Fibroblast of skin of right quadriceps (primary cell): ENCODE data around the gene DENND1A.

Experiments
- DNase-seq: peaks from one replicate; pipeline ENCODE4 v3.0.0-alpha.2; 2013

The DENND1A gene

DNA sequence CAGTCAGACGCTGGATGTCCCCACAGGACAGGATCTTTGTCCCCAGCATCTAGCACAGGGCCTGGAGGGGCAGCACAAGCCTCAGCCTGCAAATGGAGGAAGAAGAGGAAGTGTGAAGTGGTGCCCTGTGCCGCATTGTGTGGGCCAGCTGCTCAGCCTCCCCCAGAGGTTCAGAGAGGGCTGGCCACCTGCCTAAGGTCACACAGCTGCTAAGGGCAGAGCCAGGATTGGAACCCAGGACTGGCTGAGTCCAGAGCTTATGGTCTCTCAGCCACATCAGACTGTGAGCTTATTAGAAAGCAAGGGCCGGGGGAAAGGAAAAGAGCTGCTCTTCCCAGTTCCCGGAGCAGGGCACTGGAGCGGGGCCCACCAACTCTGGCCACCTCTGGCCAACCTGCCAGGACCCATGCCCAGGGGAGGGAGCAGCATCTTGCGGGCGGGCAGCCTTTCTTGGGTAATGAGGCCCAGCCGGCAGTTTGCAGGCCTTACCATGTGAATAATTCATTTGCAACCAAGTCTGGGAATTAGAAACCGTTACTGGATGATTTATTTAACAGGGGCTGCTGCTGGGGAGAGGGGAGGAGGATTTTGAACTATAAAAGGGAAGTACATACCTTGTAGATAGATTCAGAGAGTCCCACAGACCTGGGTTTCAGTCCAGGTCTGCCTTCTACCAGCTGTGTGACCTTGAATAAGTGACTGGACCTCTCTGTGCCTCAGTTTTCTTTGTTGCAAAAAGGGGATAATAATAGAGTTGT, 585.6 kb downstream of the DENND1A start:
- no peak for DNase-seq

DNA sequence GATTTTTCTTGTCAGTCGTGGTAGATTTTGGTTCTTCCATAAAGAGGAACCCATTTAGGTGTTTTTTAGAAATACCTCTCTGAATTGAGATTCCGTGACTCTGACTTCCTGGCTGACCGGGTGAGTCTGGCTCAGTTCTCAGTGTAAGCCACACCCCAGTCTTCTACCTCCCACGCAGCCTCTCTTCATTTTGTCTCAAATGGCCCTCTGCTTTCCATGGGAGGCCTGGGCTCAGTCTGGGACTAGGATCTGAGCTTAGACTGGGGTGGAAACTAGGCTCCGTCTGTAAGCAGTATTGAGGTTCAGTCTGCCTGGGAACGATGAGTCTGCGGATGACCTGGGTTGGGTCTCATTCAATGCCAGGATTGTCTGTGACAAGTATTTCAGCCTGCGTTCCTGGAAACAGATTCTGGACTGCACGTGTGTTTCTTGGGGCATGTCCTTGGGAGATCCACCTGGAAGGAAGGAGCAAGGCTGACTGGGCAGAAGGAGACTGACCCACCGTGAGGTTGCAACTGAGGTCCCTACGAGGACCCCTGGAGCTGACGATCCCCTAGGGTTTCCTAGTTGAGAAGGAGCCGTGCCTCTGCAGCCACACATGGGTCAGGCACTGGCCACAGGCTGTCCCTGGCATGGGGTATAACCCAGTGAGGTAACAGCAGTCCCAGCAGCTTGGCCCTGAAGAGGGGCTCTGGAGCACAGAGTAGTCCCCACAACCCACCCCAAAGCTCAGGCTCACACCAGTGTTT, 586.3 kb downstream of the DENND1A start:
- no peak for DNase-seq

DNA sequence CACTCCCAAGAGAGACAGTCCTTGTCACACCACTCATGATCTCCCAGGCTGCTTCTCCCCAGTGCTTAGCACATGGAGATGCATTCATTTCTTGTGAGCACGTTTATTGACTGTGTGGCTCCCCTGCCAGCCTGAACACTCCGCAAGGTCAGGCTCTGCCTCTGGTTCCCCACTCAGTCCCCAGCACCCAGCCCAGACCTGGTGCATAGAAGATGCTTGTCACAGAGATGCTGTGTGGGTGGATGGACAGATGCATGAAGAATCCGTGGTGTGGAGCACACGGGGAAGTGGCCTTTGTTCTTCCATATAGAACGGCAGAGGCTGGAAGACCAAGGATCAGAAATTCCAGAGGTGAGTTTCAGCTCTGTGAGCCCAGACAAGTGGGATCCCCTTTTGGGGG, 587.7 kb downstream of the DENND1A start:
- no peak for DNase-seq

DNA sequence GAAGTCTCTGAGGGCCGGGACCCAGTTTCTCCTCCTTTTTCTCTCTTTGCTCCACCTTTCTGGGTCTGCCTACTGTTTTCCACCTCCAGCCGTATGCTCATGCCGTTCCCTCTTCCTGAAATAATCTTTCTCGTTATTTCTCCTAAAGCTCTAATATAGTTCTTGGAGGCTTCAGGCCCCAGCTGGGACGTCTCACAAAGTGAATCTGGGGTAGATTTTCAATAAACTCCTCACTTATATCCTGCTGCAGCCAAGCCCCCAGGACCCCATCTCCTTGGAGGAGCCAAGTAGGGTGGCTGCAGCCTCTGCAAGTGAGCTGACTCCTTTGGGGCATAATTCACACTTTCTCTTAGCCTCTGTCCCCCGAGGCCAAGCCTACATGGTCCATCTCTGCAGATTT, 588.1 kb downstream of the DENND1A start:
- DNase-seq = no peak

DNA sequence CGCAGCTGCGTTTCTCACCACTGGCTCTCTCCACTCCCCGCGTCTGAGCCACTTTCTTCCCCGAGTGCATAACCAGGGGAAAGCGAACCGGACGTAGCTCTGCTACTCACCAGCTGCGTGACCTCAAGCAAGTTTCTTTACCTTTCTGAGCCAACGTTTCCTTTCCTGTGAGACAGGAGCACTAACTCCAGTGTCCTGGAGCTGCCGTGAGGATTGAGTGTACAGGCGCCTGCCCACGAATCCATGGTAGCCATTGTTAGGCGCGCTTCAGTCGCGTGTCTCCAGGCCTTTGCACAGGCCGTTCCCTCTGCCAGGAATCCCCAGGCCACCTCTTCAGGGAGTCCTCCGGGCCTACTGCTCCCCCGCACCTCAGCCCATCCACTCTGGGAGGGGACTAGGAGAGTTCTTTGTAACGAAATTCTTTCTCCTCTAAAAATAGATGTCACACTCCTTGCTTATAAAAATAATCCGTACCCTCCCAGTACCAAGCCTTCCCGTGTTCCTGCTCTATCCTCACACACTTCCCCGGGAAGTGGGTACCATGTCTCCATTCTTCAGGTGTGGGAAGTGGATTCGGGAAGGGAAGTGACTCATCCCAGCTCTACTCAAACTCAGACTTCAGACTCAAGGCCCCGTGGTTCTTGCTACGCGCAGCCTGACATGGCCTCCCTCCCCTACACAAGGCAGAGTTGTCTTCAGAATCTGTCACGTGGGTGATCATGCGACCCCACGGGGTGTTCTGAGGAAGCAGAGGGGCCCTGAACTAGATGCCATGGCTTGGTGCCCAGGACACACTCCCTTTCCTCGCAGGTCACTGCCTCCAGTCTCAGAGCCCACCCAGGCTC, 590.0 kb downstream of the DENND1A start:
- no peak for DNase-seq

DNA sequence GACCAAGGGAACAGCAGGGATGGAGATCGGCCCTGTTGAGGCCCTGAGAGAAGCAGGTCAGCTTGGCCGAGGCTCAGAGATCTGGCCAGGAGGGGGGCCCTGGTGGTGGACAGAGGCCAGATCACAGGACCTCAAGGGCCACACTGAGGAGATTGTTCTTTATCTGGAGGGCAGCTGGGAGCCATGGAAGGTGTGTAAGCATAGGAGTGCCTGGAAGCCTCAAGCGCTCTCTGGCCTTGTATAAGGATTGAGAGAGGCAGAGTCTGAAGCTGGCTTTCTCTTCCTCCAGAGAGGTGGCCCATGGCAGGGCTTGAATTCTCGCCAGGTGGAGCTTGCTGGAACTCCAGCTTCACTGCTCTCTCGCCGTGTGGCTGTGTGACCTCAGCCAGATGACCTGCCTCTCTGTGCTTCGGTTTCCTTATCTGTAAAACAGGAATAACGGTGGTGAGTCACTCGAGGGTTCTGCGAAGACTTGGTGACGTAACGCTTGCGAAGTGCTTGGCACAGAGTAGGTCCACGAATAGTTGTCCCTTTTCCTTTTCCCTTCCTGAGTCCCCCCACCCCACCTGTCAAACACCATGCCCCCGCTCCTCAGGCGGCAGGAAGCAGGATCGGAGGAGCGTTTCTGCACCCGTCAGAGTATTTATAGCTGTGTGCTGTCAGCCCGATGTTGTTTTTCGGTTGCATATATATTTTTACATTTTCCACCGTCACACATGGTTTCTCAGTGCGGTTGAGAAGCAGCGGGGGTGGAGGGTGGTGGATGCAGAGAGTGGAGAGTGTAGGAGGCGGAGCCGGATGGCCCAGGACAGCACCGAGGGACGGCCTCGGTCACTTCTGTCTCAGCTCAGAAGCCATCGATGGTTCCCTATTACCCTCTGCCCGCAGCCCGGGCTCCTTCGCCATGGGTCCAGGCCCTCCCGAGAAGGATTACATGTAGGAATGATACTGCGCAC, 590.9 kb downstream of the DENND1A start:
- DNase-seq = no peak

DNA sequence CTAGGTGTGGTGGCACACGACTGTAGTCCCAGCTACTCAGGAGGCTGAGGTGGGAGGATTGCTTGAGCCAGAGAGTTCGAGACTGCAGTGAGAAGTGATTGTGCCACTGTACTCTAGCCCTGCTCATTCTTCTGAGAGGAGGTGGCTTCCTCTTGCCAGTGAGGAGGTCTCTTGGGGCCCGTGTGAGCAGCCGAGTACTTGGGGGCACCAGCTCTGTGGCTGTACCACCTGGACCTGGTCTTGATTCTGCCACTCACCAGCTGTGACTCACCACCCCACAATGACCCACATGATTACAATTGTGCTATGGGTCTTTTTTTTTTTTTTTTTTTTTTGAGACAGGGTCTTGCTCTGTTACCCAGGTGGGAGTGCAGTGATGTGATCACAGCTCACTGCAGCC, 592.0 kb downstream of the DENND1A start:
- no peak for DNase-seq

DNA sequence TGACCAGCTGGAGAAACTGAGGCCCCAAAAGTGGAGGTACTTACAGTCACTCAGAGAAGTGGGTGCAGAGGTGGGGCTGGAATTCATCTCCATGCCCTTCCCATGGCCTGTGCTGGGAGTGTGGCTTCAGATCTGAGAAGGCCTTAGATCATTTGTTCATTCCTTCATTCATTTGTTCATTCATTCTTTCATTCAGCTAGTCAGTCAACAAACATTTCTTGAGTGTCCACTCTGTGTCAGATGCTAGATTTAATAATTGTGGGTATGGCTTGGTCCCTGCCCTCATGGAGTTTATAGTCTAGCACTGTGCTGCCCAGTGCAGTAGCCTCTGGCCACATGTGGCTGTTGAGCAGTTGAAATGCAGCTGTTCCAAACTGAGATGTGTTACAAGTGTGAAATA, 593.0 kb downstream of the DENND1A start:
- DNase-seq = no peak

DNA sequence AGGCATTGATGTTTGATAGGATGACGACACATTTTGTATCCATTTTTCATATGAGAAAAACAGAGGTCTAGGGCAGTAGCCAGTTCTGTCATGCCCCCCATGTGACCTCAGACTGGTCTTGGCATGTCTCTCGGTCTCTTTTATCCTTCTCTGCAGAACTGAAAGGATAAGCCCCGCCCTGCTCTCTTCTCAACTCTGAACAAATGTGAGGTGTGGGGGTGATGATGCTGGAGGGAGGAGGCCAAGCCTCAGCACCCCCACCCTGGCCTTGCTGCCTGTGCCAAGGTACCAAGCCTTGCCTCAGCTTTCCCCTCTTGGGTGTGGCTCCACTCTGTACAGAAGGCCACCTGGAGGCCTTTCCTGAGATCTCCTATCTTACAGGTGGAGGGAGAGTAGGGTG, 593.5 kb downstream of the DENND1A start:
- DNase-seq = no peak

DNA sequence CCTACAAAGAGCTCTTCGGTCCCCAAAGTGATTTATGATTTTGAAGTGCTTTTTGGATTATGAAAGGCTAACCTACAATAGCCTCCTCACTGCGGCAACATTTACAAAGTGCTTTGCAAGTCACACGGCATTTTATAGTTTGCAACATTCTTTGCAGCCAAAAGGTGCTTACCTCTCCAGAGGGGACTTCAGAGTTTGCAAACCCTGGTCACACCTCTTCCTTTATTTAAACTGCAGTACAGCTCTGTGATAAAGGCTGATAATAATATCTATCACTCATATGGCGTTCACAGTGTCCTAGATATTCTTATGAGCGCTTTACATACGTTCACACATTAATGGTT, 594.0 kb downstream of the DENND1A start:
- DNase-seq = no peak

DNA sequence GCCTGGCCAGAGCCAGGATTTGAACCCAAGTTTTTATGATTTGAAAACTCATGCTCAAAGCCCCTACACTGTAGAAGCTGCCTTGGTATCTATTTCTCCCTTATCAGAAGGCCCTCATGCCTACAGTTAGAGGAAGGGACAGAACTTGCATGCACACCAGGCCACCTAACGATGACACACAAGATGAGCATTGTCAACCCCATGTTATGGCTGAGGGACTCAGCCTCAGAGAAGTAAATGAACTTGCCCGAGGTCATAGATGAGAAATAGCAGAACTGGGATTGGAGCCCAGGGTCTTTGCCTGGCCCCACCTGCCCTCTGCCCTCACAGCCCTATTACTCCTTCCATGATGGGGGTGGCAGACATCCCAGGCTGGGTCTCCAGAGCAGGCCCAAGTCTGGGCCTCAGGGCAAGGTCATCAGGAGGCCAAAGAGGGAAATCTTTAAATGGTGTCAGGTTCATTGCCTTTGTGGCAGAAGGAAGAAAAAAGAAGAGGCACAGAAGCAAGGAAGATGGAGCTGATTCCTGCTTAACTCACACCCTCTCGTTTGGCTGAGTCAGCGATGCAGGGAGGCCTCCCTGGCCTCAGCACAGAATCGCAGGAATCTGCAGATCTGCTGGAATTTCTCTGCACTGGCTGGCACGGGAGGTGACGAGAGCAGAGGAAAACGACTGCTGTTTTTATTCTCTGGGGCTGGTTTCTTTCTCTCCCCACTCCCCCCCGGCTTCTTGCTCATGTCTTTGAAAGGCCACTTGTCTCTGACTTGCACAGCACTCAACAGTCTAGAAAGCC, 594.5 kb downstream of the DENND1A start:
- DNase-seq = peak; percentile 86

DNA sequence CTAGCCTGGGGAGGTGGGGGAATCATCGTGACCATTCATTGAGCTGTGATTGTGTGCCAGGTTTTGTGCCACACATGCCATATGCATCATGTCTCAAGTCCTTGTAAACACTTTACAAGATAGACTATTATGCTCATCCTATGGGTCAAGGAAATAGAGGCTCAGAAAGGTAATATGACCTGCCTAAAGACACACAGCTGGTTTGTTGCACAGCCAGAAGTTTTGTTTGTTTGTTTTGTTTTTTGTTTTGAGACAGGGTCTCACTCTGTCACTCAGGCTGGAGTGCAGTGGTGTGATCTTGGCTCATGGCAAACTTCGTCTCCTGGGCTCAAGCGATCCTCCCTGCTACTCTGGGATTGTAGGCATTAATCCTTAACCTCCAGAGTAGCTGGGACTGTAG, 595.3 kb downstream of the DENND1A start:
- no peak for DNase-seq

DNA sequence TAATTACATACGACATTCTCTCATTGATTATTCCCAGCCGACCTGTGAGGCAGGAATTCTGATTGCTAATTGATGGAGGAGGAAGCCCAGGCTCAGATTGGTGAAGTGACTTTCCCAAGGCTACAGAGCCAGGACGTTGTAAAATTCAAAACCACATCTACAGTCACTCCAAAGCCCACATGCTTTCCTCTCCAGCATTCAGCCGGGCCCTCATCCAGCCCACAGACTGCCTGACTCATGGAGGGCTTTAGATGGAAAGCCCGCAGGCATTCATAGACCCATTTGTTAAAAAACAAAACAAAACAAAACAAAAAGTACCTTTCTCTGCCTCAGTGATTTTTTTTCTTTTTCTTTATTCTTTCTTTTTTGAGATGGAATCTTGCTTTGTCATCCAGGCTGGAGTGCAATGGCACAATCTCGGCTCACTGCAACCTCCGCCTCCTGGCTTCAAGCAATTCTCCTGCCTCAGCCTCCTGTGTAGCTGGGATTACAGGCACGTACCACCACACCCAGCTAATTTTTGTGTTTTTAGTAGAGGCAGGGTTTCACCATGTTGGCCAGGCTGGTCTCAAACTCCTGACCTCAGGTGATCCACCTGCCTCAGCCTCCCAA, 596.8 kb downstream of the DENND1A start:
- peak; percentile 88 for DNase-seq

DNA sequence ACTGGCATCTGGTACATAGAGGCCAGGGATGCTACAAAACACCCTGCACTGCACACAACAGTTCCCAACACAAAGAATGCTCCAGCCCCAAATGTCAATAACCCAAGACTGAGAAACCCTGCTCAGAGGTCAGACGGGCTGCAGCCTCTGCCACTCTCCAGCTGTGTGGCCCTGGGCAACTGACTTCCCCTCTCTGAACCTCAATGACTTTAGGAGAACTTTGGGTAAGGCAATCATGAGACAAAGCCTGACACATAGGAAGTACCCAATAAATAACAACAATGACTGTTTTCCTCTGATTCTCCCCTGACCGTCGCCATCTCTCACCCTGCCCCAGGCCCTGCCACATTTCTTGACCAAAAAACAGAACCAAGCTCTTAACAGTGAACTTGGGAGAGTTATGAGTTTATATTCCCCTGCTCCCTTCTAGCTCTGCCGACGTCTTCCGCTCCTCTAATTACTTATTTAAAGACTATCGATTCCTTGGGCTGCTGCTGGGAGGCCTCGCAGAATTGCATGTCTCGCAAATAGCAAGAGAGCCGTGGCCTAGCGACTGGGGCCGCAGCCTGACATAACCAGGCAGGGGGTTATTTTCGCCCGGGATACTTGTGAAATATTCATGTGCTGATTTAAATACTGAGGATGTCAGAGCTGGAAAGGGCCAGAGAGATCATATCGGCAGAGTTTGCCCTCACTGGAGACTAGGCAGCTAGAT, 598.4 kb downstream of the DENND1A start:
- DNase-seq = no peak
